Left renal pelvis (tissue), 4 donors: Measurements from ENCODE around the gene RABGAP1. TPM values are rescaled to one million over a fixed set of nuclear protein-coding genes. Genes with fewer than 3 reads are reported as not detected.

Experiments
- DNase-seq, 4 donors: peaks; one replicate each; pipeline ENCODE4 v3.0.0-alpha.2; 2013; ENCODE audit warnings: low read depth in 4 of 4, low spot score in 3 of 4
- polyA plus RNA-seq, 4 donors: library from polyadenylated mRNA; unstranded; fragments of 120-200 nt; gene quantifications; one replicate each; pipeline ENCODE4 v1.2.1, GENCODE V29; 2013; ENCODE audit not compliant: insufficient read length in 4 of 4

The RABGAP1 gene
- polyA plus RNA-seq, 4 donors, result 50.2 to 67.8 (median 66.7) TPM

DNA sequence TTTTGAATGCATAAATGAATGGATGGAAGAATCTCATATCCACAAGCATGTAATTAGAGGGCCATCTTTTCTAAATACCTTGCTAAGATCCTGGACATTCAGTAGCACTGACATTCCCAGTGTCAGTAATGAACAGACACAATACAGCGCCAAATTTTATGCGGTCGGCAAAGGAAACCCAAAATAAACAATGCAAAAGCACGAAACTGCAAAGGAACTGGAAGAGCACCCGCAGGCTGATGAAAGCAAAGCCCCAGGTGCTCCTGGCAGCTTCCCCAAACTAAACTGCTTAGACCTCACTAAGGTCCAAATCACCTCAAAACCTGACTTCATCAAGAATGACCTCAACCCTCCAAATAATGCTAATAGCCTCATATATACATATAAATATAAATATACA, 194.6 kb downstream of the RABGAP1 start:
- no peak for DNase-seq

DNA sequence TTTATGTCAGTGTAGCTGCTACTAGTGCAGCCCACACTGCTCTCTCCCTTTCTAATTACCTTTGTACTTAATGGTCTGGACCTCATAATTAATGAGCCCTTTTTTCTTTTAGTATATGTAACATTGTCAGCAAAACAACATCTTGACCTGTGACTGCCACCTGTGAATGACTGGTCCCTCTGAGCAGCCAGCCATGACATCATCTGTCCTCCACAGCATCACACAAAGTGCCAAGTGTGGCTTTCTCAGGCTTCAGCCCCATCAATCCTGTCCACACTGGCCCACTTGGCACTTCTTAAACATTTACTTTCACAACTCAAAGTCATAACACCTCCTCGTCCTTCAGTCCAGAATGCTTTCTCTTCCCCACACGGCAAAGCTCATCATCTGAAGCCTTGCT, 197.3 kb downstream of the RABGAP1 start:
- no peak for DNase-seq

DNA sequence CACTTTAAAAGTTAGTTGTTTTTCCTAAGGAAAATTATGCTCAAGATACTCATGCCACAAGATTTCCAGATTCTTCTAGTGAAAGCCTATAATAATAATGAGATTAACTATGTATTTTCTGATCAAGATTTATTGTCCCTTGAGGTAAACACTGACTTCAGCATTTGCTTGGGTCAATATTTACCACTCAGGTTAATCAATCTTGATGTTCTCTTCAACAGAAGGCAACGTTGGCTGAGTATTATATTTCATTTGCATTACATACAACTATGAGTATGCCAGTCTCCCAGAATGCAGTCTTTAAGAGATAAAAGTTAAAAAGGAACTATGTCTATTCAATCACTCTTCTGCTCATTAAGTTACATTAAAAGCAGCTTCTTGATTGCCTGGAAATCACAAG, 208.2 kb downstream of the RABGAP1 start:
- DNase-seq, result no peak

DNA sequence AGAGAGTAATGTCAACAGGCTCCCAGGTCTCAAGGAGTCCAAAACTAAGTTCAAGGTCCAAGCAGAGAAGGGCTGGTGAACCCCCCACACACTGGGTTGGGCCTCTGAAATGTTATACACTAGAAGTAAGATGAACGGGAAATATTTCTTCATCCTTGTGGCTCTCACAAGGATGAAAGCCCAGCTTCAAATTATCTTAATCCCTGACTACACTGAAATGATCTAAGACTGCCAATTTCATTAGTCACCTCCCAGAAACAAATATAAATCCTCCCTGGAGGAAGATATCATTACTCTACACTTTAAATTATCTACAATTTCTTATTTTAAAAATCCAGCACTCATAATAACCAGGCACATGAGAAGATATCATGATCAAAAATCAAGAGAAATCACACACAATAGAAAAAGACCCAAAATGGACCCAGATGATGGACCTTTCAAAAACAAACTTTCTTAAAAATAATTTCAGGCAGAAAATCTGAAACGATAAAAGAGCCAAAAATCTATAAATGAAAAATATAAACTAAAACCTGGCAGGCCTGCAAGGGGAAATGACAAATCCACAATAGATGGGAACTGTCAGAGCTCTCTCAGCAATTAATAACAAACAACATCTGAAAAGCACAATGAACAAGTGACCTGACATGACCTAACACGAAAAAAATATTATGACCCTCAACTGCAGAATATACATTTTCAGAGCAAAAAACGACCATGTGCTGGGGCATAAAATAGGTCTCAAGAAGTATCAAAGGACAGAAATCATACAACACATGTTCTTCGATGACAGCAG, 210.1 kb downstream of the RABGAP1 start:
- DNase-seq, result no peak

Other genes with a start within 250 kb of the RABGAP1 start
- not detected for gene OR1L4, start 217.0 kb upstream of the RABGAP1 start, polyA plus RNA-seq
- gene OR1L6, start 198.7 kb upstream of the RABGAP1 start, polyA plus RNA-seq, result not detected
- not detected for gene OR5C1, start 152.1 kb upstream of the RABGAP1 start, polyA plus RNA-seq
- not detected for gene OR1K1, start 140.9 kb upstream of the RABGAP1 start, polyA plus RNA-seq
- 10 to 100 TPM; 31.4 to 40.2 (median 33.6) TPM for gene PDCL, start 112.4 kb upstream of the RABGAP1 start, polyA plus RNA-seq
- 10 to 100 TPM; 35.7 to 44.6 (median 43.7) TPM for gene RC3H2, start 35.7 kb upstream of the RABGAP1 start, polyA plus RNA-seq
- gene ZBTB6, start 27.7 kb upstream of the RABGAP1 start, polyA plus RNA-seq, result 10 to 100 TPM; 13.5 to 19.0 (median 14.6) TPM
- 10 to 100 TPM; 17.8 to 23.4 (median 19.5) TPM for gene ZBTB26, start 9.5 kb upstream of the RABGAP1 start, polyA plus RNA-seq
- gene GPR21, start 92.6 kb downstream of the RABGAP1 start, polyA plus RNA-seq, result under 1 TPM; 0.26 to 0.34 (median 0.31) TPM